H1 (cell line): ENCODE results near the gene DCX.

Experiments used
- BACH1 ChIP-seq: IDR thresholded peaks from 2 replicates; pipeline ENCODE4 v1.6.1; 2012; ENCODE audit warnings: low read length, improper control_type of control experiment
- CEBPB ChIP-seq: IDR thresholded peaks from 2 replicates; pipeline ENCODE4 v1.6.1; 2012; ENCODE audit warnings: low read depth, low read length
- EP300 ChIP-seq, 2 experiments: IDR thresholded peaks; 1 replicate in 1 of 2; 2 replicates in 1 of 2; pipeline ENCODE4 v1.6.1; 2011 to 2012; ENCODE audit warnings: low read depth in 2 of 2, low read length in 2 of 2, mild to moderate bottlenecking in 2 of 2, borderline replicate concordance in 1 of 2, inconsistent platforms in 1 of 2, moderate library complexity in 1 of 2
- EZH2 ChIP-seq: fragments of 200-600 bp; sonication (generic); IDR thresholded peaks from 2 replicates; pipeline ENCODE4 v1.7.1; 2012; ENCODE audit warnings: low read depth, mild to moderate bottlenecking, moderate library complexity, low read length, inconsistent platforms; ENCODE audit not compliant: severe bottlenecking
- MAFK ChIP-seq: IDR thresholded peaks from 2 replicates; pipeline ENCODE4 v1.6.1; 2012; ENCODE audit warnings: low read depth, mild to moderate bottlenecking, improper control_type of control experiment, low read length
- NANOG ChIP-seq: IDR thresholded peaks from 2 replicates; pipeline ENCODE4 v1.6.1; 2011; ENCODE audit warnings: low read length, low read depth, mild to moderate bottlenecking, inconsistent platforms; ENCODE audit not compliant: insufficient read depth, poor library complexity, severe bottlenecking
- POLR2A ChIP-seq, 2 experiments: IDR thresholded peaks; 1 replicate in 1 of 2; 2 replicates in 1 of 2; pipeline ENCODE4 v1.6.1; 2011; ENCODE audit warnings: low read depth in 2 of 2, low read length in 2 of 2, mild to moderate bottlenecking in 2 of 2; ENCODE audit errors: control extremely low read depth in 1 of 2
- POLR2AphosphoS5 ChIP-seq: IDR thresholded peaks from 2 replicates; pipeline ENCODE4 v1.6.1; 2011; ENCODE audit warnings: low read depth, low read length
- RNF2 ChIP-seq: fragments of 200-900, 300-1000 bp; sonication (generic); IDR thresholded peaks from 2 replicates; pipeline ENCODE4 v1.7.1; 2016; ENCODE audit warnings: borderline replicate concordance, low read depth, mild to moderate bottlenecking, antibody characterized with exemption, low read length; ENCODE audit not compliant: poor library complexity, severe bottlenecking; ENCODE audit errors: missing control alignments
- SUZ12 ChIP-seq: fragments of 200-600 bp; sonication (generic); IDR thresholded peaks from 2 replicates; pipeline ENCODE4 v1.6.1; 2012; ENCODE audit warnings: mild to moderate bottlenecking, inconsistent platforms, low read length, moderate library complexity, mixed read lengths
- TAF1 ChIP-seq: IDR thresholded peaks from 2 replicates; pipeline ENCODE4 v1.6.1; 2011; ENCODE audit warnings: mild to moderate bottlenecking, low read depth, low read length
- TF ChIP-seq, protein P1 (sequence below), 3 experiments: IDR thresholded peaks; 1 replicate in 2 of 3; 2 replicates in 1 of 3; pipeline versions ENCODE4 v1.5.1 to v1.6.1; 2011; ENCODE audit warnings: low read length in 3 of 3, mild to moderate bottlenecking in 3 of 3, inconsistent platforms in 2 of 3, low read depth in 1 of 3, moderate library complexity in 1 of 3; ENCODE audit not compliant: insufficient read depth in 1 of 3; ENCODE audit errors: control extremely low read depth in 1 of 3
- TF ChIP-seq, protein P2 (sequence below): IDR thresholded peaks from 2 replicates; pipeline ENCODE4 v1.6.1; 2011; ENCODE audit warnings: low read depth, mild to moderate bottlenecking, low read length; ENCODE audit not compliant: insufficient read depth

DNA sequence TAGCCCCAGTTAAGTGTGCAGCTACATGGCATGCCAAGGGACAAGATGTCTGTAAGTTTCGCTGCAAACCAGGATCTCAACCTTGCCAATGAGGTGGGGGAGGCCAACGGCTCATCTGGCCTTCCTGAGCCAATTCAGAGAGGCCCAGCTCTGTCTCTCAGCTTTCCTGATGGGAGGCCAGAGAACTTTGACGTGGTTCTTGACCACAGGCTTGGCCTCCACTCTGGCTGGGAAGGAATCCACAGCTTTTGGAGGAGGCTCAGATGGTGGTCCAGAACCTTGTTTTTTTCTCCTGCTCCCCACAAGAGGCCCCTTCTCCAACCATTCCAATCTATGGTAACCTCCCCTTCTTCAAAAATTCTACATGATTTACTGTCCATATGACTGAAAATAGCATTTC is 151.5 kb downstream of the DCX start:
- TF ChIP-seq EZH2: no peak
- TF ChIP-seq EP300 (IDR thresholded peaks at IDR 0.05; ENCODE audit: borderline replicate concordance in 1 of 2, low read depth in 2 of 2, low read length in 2 of 2): no peak
- TF ChIP-seq CEBPB: no peak
- TF ChIP-seq POLR2AphosphoS5: no peak
- TF ChIP-seq, protein P1, sequence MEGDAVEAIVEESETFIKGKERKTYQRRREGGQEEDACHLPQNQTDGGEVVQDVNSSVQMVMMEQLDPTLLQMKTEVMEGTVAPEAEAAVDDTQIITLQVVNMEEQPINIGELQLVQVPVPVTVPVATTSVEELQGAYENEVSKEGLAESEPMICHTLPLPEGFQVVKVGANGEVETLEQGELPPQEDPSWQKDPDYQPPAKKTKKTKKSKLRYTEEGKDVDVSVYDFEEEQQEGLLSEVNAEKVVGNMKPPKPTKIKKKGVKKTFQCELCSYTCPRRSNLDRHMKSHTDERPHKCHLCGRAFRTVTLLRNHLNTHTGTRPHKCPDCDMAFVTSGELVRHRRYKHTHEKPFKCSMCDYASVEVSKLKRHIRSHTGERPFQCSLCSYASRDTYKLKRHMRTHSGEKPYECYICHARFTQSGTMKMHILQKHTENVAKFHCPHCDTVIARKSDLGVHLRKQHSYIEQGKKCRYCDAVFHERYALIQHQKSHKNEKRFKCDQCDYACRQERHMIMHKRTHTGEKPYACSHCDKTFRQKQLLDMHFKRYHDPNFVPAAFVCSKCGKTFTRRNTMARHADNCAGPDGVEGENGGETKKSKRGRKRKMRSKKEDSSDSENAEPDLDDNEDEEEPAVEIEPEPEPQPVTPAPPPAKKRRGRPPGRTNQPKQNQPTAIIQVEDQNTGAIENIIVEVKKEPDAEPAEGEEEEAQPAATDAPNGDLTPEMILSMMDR (IDR thresholded peaks at IDR 0.05; ENCODE audit: control extremely low read depth in 1 of 3, insufficient read depth in 1 of 3, low read depth in 1 of 3, low read length in 3 of 3): no peak
- no peak for TF ChIP-seq SUZ12
- no peak for TF ChIP-seq POLR2A (IDR thresholded peaks at IDR 0.05; ENCODE audit: control extremely low read depth in 1 of 2, low read depth in 2 of 2, low read length in 2 of 2)
- TF ChIP-seq MAFK: no peak
- TF ChIP-seq TAF1: no peak
- no peak for TF ChIP-seq BACH1
- TF ChIP-seq NANOG: no peak
- TF ChIP-seq, protein P2, sequence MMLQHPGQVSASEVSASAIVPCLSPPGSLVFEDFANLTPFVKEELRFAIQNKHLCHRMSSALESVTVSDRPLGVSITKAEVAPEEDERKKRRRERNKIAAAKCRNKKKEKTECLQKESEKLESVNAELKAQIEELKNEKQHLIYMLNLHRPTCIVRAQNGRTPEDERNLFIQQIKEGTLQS: no peak
- no peak for TF ChIP-seq RNF2
